Esophagus muscularis mucosa (tissue), 4 donors: Measurements from ENCODE around the gene COX4I1.

ENCODE experiments used
- CTCF ChIP-seq, 3 experiments: fragments of 200-600 bp in 2 of 3; fragments of 450-650 bp in 1 of 3; sonication (generic) in 2 of 3; IDR thresholded peaks; one replicate each; pipeline ENCODE4 v1.5.1; 2017 to 2019; ENCODE audit warnings: antibody characterized with exemption in 3 of 3, mild to moderate bottlenecking in 2 of 3, moderate library complexity in 1 of 3
- EP300 ChIP-seq: sonication (generic); formaldehyde crosslinking; IDR thresholded peaks from one replicate; pipeline ENCODE4 v1.6.1; 2017; ENCODE audit warnings: antibody characterized with exemption
- POLR2AphosphoS5 ChIP-seq, 2 donors: sonication (generic); formaldehyde crosslinking; IDR thresholded peaks; one replicate each; pipeline ENCODE4 v1.6.1; 2017; ENCODE audit warnings: antibody characterized with exemption in 2 of 2

- TF ChIP-seq CTCF (IDR thresholded peaks at IDR 0.05) (no peak), POLR2AphosphoS5 (IDR thresholded peaks at IDR 0.05) (no peak), EP300 (no peak)
These were observed 49.5 kb downstream of the COX4I1 start for GRCh38 chr16:85848986-85849385.
